Astrocyte of the hippocampus (primary cell): ENCODE measurements around the gene RNF6.
A peak's percentile ranks its signal among the peaks of the same experiment; 100 is the strongest.
"Not testable (repeated sequence)": the region's sequence is repeated elsewhere in the genome, so short reads cannot be mapped to it uniquely, and the experiment has no call there.

Experiments
- DNase-seq: peaks from one replicate; pipeline ENCODE4 v3.0.0; 2011; ENCODE audit warnings: low read depth, low spot score

The RNF6 gene

DNA sequence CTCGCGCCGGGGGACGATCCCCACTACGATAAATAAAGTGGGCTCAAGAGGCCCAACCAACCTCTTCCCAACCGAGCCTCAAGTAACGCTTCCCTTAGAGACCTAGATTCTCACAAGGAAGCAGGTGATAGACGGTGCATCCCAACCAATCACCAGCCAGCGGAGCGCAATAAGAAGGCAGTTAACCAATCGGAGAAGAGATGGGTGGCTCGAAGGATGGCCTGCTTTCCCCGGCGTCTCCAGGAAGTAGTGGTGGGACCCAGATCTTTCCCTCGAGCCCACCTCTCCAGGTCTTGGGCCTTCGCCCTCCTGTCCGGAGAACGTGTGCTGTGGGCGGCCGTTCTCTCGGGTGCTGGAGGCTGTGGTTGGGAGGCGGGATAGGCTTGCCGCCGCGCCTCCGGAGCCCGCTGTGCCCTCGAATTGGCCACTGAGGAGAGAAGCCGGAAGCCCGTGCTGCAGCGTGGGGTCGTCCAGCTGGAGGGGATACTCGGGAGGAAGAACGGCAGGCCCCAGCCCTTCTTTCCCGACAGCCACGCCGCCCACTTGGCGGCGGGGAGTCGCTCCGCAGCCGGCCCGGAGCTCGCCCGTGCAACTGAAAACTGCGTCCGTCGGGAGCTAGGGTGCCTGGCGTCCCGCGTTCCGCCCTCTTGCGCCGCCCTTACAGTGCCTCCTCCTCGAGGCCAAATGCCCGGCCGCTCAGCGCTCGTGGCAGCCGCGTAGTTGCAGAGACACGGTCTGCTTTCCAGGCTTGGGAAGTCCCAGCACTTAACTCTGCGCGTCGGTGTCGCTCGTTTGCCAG is at the start of gene RNF6:
Gene RNF6 (minus strand): TSS at position 594 of the 799 bp plus-strand sequence. CDS start 2,665 bp downstream, outside the sequence.
- DNase-seq, result peak; percentile 99

- DNase-seq, result no peak
These were observed 48.6 kb upstream of the RNF6 start for GRCh38 chr13:26270707-26271106.

DNA sequence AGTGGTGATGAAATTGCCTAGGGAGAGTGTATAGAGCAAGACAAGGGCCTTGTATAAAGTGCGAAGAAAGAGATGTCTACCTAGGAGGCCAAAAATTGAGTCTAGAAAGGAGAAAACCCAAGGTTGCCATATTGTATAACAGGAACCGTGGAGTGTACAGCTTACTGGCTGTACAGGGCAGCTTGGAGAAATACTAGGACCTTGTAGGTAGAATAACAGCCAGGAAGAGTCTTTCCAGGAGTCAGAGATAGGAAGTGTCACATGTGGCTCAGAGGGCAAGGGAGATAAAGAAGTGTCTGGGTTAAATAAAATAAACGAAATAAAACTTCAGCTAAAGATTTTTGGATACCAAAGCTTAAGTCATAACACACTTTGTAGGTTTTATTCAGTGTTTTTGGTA is 44.2 kb upstream of the RNF6 start:
- DNase-seq, result no peak

- no peak for DNase-seq
These were observed 40.0 kb upstream of the RNF6 start for GRCh38 chr13:26262156-26262555.

- DNase-seq, result no peak
These were observed 37.5 kb upstream of the RNF6 start for GRCh38 chr13:26259634-26260033.

- no peak for DNase-seq
These were observed 34.9 kb upstream of the RNF6 start for GRCh38 chr13:26257049-26257448.

- peak; percentile 10 for DNase-seq
These were observed 33.7 kb upstream of the RNF6 start for GRCh38 chr13:26255691-26256277.

- no peak for DNase-seq
These were observed 33.0 kb upstream of the RNF6 start for GRCh38 chr13:26255115-26255514.

GRCh38 chr13:26254583-26255111 is 32.5 kb upstream of the RNF6 start:
- peak; percentile 70 for DNase-seq

- DNase-seq, result peak; percentile 96
These were observed 31.9 kb upstream of the RNF6 start, which contains the start of gene CDK8 for GRCh38 chr13:26253787-26254582. CDK8 (plus strand) TSS chr13:26254129; CDS start chr13:26254642, 513 bp downstream.

- no peak for DNase-seq
These were observed 31.2 kb upstream of the RNF6 start for GRCh38 chr13:26253262-26253786.

GRCh38 chr13:26252006-26252405 is 29.9 kb upstream of the RNF6 start:
- DNase-seq, result not testable (repeated sequence)

DNA sequence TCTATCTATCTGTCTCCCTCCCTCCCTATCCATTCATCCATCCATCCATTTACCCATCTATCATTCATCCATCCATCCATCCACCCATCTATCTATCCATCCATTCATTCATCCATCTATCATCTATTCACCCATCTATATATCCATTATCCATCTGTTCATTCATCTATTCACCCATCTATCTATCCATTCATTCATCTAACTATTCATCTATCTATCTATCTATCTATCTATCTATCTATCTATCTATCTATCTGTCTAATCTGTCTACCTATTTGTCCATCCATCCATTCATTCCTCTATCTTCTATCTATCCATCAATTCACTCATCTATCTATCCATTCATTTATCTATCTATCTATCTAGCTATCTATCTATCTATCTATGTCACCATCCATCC is 27.4 kb upstream of the RNF6 start:
- no peak for DNase-seq

DNA sequence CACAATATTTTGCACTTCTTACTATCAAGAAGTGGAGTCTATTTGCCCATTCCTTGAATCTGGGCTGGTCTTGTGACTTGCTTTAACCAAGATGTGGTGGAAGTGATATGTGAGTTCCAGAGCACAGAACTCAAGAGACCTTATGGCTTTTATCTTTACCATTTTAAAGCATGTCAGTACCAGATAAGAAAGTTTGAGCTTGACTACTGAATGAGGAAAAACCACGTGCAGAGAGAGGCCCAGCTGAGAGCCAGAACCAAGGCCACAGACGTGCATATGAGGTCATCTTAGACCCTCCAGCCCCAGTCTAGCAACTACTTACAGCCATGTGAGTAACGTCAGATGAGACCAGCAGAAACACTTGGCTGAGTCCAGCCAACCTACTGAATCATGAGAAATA is 25.5 kb upstream of the RNF6 start:
- no peak for DNase-seq

DNA sequence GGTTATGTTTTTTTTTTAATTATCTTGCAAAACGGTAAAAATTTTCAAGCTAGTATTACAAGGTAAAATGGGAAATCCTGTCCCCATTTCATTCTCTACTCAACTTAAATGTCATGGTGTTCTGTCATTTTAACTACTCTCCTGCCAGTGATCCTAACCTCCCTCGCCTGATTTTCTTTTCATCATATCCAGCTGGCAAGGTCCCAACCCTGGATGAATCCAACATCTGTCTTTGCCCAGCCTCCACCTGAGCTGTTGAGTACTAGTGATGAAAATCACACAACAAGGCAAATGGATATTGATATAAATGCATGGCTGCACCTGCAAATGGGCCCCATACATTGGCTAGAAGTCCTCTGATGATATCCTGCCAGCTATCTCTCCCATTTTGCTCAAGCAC is 24.9 kb upstream of the RNF6 start:
- DNase-seq, result no peak

GRCh38 chr13:26246154-26246553 is 24.0 kb upstream of the RNF6 start:
- no peak for DNase-seq

DNA sequence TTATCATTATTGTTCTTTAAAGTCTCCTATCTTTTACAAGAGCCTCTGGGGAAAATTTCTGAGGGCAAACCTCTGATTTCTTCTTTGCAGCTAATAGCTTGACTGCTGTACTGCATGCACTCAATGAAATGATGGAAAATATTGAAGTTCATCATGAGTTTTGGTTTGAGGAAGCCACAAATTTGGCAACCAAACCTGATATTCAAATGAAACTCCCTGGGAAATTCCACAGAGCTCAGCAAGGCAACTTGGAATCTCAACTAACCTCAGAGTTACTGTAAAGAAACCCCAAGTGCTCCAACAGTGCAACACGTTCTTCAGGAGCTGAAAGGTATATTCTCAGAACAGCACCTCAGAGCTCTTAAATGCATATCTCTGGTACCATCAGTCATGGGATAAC is 14.2 kb upstream of the RNF6 start:
- DNase-seq, result peak; percentile 51

DNA sequence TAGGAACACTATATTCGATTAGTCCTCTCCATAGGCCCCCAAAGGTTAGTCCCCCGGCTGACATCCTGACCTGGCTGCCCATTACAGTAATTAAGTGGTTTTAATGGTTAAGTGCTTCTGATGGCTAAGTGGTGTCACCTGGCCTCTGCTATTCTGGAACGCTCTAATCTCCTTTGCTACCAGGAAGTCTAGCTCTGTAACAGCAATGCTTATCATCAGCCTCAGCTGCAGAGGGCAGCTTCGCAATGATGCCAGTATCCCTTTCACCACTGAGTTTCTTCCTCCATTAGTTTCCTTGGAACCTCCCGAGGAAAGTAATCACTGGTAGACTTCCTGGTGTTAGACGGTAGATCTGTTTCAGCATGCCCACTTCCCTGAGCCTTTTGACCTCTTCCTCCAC is 8.6 kb upstream of the RNF6 start:
- DNase-seq, result no peak

- no peak for DNase-seq
These were observed 7.0 kb upstream of the RNF6 start for GRCh38 chr13:26229080-26229615.

GRCh38 chr13:26228096-26228495 is 6.0 kb upstream of the RNF6 start:
- DNase-seq, result peak; percentile 9

DNA sequence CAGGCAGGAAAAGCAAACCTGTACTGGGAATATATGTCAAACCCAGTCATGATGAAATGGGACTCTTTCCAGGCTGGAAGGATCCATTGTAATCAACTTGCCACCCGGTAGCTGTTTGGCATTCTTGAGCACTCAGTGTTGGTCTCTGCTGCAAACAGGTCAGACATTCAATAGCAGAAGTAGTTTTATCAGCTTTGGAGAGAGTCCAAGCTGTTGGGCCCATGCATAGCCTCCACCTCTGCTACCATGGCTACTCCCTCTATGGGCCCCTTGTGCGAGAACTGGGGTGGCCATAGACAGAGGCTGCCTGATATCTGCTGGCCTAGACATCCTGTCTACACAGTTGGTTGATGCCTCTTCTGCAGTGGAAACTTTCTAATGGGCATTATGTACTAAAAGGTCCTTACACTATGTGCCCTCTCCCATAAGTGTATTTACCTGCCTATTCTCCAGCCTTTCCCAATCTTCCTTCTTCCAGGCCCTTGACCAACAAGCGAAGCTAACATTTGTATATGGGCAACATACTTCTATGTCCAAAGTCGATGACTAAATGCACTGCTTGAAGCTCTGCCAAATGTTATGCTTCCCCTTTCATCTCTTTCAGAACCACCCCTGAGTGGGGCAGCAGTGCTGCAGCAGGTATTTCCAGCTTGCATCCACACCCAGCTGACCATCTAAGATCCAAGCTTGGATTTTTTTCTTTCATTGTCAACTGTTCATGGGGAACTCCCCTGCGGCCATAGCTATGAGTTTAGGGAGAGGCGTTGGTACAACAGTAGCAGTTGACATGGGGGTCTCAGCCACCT is 5.3 kb upstream of the RNF6 start:
- no peak for DNase-seq
